Neural cell (in vitro differentiated cells): ENCODE measurements around the gene TSPAN15. TPM values are rescaled to one million over a fixed set of nuclear protein-coding genes. Genes with fewer than 3 reads are reported as not detected.

ENCODE experiments used
- H2AFZ ChIP-seq: fragments of 200-600, 300-800 bp; sonication (generic), shearing (Covaris generic); 2 replicates; pipeline ENCODE4 v1.6.0; 2014; ENCODE audit warnings: low read depth, mild to moderate bottlenecking, antibody characterized with exemption, low read length, moderate library complexity
- H3F3A ChIP-seq: fragments of 200-600 bp; shearing (Covaris generic); 2 replicates; pipeline ENCODE4 v1.6.1; 2016; ENCODE audit warnings: mild to moderate bottlenecking, moderate library complexity, mixed read lengths, antibody characterized with exemption, low read length; ENCODE audit not compliant: insufficient read depth, poor library complexity, severe bottlenecking
- H3K27ac ChIP-seq: fragments of 200-600, 300-800 bp; sonication (generic), shearing (Covaris generic); 2 replicates; pipeline ENCODE4 v1.5.1; 2014; ENCODE audit warnings: mild to moderate bottlenecking, low read length, moderate library complexity
- H3K27me3 ChIP-seq: fragments of 300-800, 200-600 bp; sonication (generic), shearing (Covaris generic); 2 replicates; pipeline ENCODE4 v1.6.0; 2014; ENCODE audit warnings: mild to moderate bottlenecking, low read depth, low read length, moderate library complexity; ENCODE audit not compliant: insufficient read depth
- H3K36me3 ChIP-seq: fragments of 300-800, 200-600 bp; sonication (generic), shearing (Covaris generic); 2 replicates; pipeline ENCODE4 v1.5.1; 2014; ENCODE audit warnings: mild to moderate bottlenecking, antibody characterized with exemption, low read length, moderate library complexity; ENCODE audit not compliant: insufficient read depth
- H3K4me2 ChIP-seq: fragments of 300-800, 200-600 bp; sonication (generic), shearing (Covaris generic); 2 replicates; pipeline ENCODE4 v1.6.0; 2014; ENCODE audit warnings: mild to moderate bottlenecking, low read length
- H3K4me3 ChIP-seq: fragments of 300-800, 200-600 bp; sonication (generic), shearing (Covaris generic); 2 replicates; pipeline ENCODE4 v1.5.1; 2014; ENCODE audit warnings: mild to moderate bottlenecking, low read length, moderate library complexity
- H3K79me2 ChIP-seq: fragments of 200-600 bp; shearing (Covaris generic); replicated peaks from 2 replicates; pipeline ENCODE4 v1.6.0; 2014; ENCODE audit warnings: mild to moderate bottlenecking, low read length, moderate library complexity; ENCODE audit not compliant: insufficient read depth
- H3K9ac ChIP-seq: fragments of 300-800, 200-600 bp; sonication (generic), shearing (Covaris generic); 2 replicates; pipeline ENCODE4 v1.6.1; 2016; ENCODE audit warnings: mild to moderate bottlenecking, low read length, mixed read lengths
- H3K9me2 ChIP-seq: fragments of 200-600 bp; shearing (Covaris generic); 2 replicates; pipeline ENCODE4 v1.6.1; 2016; ENCODE audit warnings: mild to moderate bottlenecking, low read length, mixed read lengths; ENCODE audit not compliant: insufficient read depth
- H3K9me3 ChIP-seq: fragments of 200-600, 300-800 bp; sonication (generic), shearing (Covaris generic); 2 replicates; pipeline ENCODE4 v1.6.1; 2016; ENCODE audit warnings: mild to moderate bottlenecking, mixed run types, low read length, moderate library complexity, mixed read lengths
- H4K20me1 ChIP-seq: fragments of 200-600 bp; shearing (Covaris generic); 2 replicates; pipeline ENCODE4 v1.6.1; 2016; ENCODE audit warnings: mild to moderate bottlenecking, mixed run types; ENCODE audit not compliant: insufficient read depth
- CTCF ChIP-seq: fragments of 450-650 bp; IDR thresholded peaks from 2 replicates; pipeline ENCODE4 v1.5.1; 2014; ENCODE audit warnings: antibody characterized with exemption, mild to moderate bottlenecking, moderate library complexity; ENCODE audit not compliant: poor library complexity, severe bottlenecking
- EP300 ChIP-seq: fragments of 450-650 bp; conservative IDR thresholded peaks from 2 replicates; pipeline ENCODE4 v1.6.1; 2014; ENCODE audit warnings: antibody characterized with exemption, mild to moderate bottlenecking, moderate library complexity; ENCODE audit not compliant: poor library complexity, severe bottlenecking
- EZH2 ChIP-seq: fragments of 200-600, 300-800 bp; shearing (Covaris generic), sonication (generic); IDR thresholded peaks from 2 replicates; pipeline ENCODE4 v1.6.1; 2014; ENCODE audit warnings: antibody characterized with exemption, low read length, borderline replicate concordance, mild to moderate bottlenecking; ENCODE audit not compliant: insufficient read depth, poor library complexity, severe bottlenecking
- MXI1 ChIP-seq: fragments of 450-650 bp; conservative IDR thresholded peaks from 2 replicates; pipeline ENCODE4 v1.6.1; 2014; ENCODE audit warnings: antibody characterized with exemption, mild to moderate bottlenecking; ENCODE audit not compliant: poor library complexity, severe bottlenecking
- POLR2AphosphoS5 ChIP-seq: IDR thresholded peaks from 2 replicates; pipeline ENCODE4 v1.6.1; 2012
- RAD21 ChIP-seq: fragments of 450-650 bp; conservative IDR thresholded peaks from 2 replicates; pipeline ENCODE4 v1.6.1; 2014; ENCODE audit warnings: antibody characterized with exemption, mild to moderate bottlenecking, moderate library complexity
- REST ChIP-seq: IDR thresholded peaks from 2 replicates; pipeline ENCODE4 v1.6.1; 2012; ENCODE audit warnings: borderline replicate concordance
- SMC3 ChIP-seq: fragments of 450-650 bp; conservative IDR thresholded peaks from 2 replicates; pipeline ENCODE4 v1.6.1; 2014; ENCODE audit warnings: antibody characterized with exemption, mild to moderate bottlenecking, moderate library complexity; ENCODE audit not compliant: poor library complexity
- TAF1 ChIP-seq: IDR thresholded peaks from 2 replicates; pipeline ENCODE4 v1.6.1; 2012; ENCODE audit warnings: low read depth
- polyA plus RNA-seq: library from polyadenylated mRNA; depleted of rRNA; stranded (reverse); fragments of >200 nt; gene quantifications from 2 replicates; pipeline ENCODE4 v1.2.3, GENCODE V29; 2014

TSPAN15 gene
- polyA plus RNA-seq, 1 donor from 2014 or later, result 1.2 TPM

DNA sequence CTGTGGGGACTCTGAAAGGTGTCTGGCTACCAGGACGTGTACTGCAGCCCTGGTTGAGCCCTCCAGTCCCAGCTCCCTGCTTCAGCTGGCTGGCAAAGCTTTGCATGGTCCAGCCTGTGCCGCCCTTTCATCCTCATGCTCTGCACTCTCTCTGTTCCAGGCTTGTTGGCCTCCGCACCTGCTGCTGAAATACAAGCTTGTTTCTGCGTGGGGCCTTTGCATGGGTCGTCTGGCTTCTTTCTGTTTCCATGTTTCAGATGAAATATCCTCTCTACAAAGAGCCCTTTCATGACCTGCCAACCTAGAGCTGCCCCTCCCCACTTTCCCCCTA is 45.9 kb downstream of the TSPAN15 start:
- TF ChIP-seq EZH2 (no peak), RAD21 (no peak), REST (no peak), SMC3 (no peak), POLR2AphosphoS5 (no peak), CTCF (no peak), EP300 (no peak), MXI1 (no peak), TAF1 (no peak)
- Histone ChIP-seq H3F3A (no peaks in the 10 kb centered on the region), H3K27me3 (no peaks in the 10 kb centered on the region), H4K20me1 (no peaks in the 10 kb centered on the region), H2AFZ (no peak overlapping the region), H3K4me3 (no peak overlapping the region), H3K36me3 (no peaks in the 10 kb centered on the region), H3K9ac (no peak overlapping the region), H3K27ac (no peak overlapping the region), H3K9me3 (no peaks in the 10 kb centered on the region), H3K4me2 (no peak overlapping the region), H3K79me2 (no peaks in the 10 kb centered on the region), H3K9me2 (no peaks in the 10 kb centered on the region)

DNA sequence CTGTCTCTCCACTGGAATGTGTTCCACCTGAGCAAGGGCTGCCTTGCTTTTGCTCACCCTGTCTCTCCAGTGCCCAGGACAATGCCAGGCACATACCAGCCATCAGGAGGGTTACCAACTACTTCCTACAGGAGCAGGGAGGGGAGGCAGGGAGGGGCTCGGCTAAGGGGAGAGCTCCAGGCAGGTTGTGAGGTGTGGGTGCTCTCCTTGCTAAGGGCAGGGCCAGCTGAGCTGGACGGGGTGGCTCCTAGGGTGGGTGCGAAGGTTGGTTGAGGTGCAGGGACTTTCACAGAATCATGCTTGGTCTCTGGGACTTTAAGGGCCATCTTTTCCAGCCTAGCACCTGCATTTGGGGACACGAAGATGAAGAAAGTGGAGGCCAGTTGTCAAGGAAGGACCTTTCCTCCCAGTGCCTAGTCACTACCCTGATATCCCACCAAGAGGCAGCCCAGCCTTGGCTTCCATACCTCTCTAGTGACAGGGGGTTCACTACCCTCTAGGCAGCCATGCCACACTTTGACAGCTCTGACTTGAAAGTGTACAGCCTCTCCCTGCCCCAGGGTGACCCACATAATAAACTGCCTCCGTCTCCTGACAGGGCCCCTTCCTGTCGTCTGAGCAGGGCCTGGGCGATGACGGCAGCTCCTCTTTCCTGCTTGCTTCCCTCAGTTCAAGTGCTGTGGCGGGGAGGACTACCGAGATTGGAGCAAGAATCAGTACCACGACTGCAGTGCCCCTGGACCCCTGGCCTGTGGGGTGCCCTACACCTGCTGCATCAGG is 46.5 kb downstream of the TSPAN15 start:
- Histone ChIP-seq H3K27ac (no peak overlapping the region), H4K20me1 (no peaks in the 10 kb centered on the region), H3K27me3 (no peaks in the 10 kb centered on the region), H3K9me2 (no peaks in the 10 kb centered on the region), H3K4me3 (no peak overlapping the region), H2AFZ (no peak overlapping the region), H3K4me2 (no peak overlapping the region), H3K79me2 (no peaks in the 10 kb centered on the region), H3K9ac (no peak overlapping the region), H3K9me3 (no peaks in the 10 kb centered on the region), H3K36me3 (no peaks in the 10 kb centered on the region), H3F3A (no peaks in the 10 kb centered on the region)
- TF ChIP-seq EP300 (no peak), POLR2AphosphoS5 (no peak), TAF1 (no peak), SMC3 (no peak), MXI1 (no peak), CTCF (no peak), EZH2 (no peak), RAD21 (no peak), REST (no peak)
